GM12878 (cell line): ENCODE data around the gene SYNCRIP. TPM values are rescaled to one million over a fixed set of nuclear protein-coding genes. Genes with fewer than 3 reads are reported as not detected.

ENCODE experiments used
- ATAC-seq: fragments of 200-7000 bp; cut with Tn5 transposase; 3 replicates; pipeline ENCODE4 v1.9.1; 2020; ENCODE audit warnings: mild to moderate bottlenecking, moderate library complexity
- BruUV-seq: library from RNA; stranded (reverse); fragments of 400-500 nt; replicated peaks from 2 replicates; lab custom pipeline; 2021; lab: Mats Ljungman, UMichigan
- CTCF ChIA-PET: fragments of 300-600 bp; sonication (Branson Sonifier 250); formaldehyde crosslinking; extraction: SDS; loops from one replicate; lab custom pipeline; 2021; ENCODE audit warnings: inconsistent platforms; lab: Yijun Ruan, JAX
- POLR2A ChIA-PET: fragments of 350-600 bp; formaldehyde crosslinking; extraction: SDS; loops from one replicate; lab custom pipeline; 2021; ENCODE audit warnings: inconsistent platforms; lab: Charles Lee
- RAD21 ChIA-PET: fragments of 300-600 bp; sonication (Branson Sonifier 250); formaldehyde crosslinking; loops from one replicate; lab custom pipeline; 2023; ENCODE audit warnings: antibody characterized with exemption; ENCODE audit not compliant: unreplicated experiment; lab: Charles Lee
- SMC1A ChIA-PET: fragments of 300-600 bp; sonication (Branson Sonifier 250); formaldehyde crosslinking; loops from one replicate; lab custom pipeline; 2023; ENCODE audit not compliant: unreplicated experiment, uncharacterized antibody; lab: Charles Lee
- DNase-seq: peaks from one replicate; pipeline ENCODE4 v3.0.0-alpha.2; 2011; ENCODE audit warnings: low read depth, low spot score
- FAIRE-seq: peaks from 3 replicates; lab custom pipeline; 2011; peaks lifted over from hg19 to GRCh38; lab: Jason Lieb, UNC
- H2AFZ ChIP-seq: 2 replicates; pipeline ENCODE4 v1.6.0; 2011; ENCODE audit warnings: low read depth, low read length, control low read depth; ENCODE audit not compliant: control insufficient read depth
- H3K27ac ChIP-seq: 2 replicates; pipeline ENCODE4 v1.5.1; 2011; ENCODE audit warnings: control low read depth; ENCODE audit not compliant: control insufficient read depth, insufficient read depth
- H3K27me3 ChIP-seq, 2 experiments: replicated peaks in 1 of 2; 2 replicates each; pipeline versions ENCODE4 v1.6.0 to v1.6.1; 2011; ENCODE audit warnings: low read length in 1 of 2; ENCODE audit not compliant: control insufficient read depth in 2 of 2, insufficient read depth in 2 of 2
- H3K36me3 ChIP-seq, 2 experiments: 2 replicates each; pipeline ENCODE4 v1.5.1; 2011; ENCODE audit warnings: low read length in 1 of 2; ENCODE audit not compliant: control insufficient read depth in 2 of 2, insufficient read depth in 2 of 2
- H3K4me1 ChIP-seq: 2 replicates; pipeline ENCODE4 v1.6.1; 2011; ENCODE audit warnings: mild to moderate bottlenecking, low read length, moderate library complexity, mixed read lengths; ENCODE audit not compliant: control insufficient read depth, insufficient read depth
- H3K4me2 ChIP-seq: 2 replicates; pipeline ENCODE4 v1.6.0; 2011; ENCODE audit warnings: control low read depth; ENCODE audit not compliant: control insufficient read depth, insufficient read depth
- H3K4me3 ChIP-seq: fragments of 200-600 bp; sonication (generic); 2 replicates; pipeline ENCODE4 v1.5.1; 2016
- H3K79me2 ChIP-seq: 2 replicates; pipeline ENCODE4 v1.6.0; 2011; ENCODE audit warnings: low read length; ENCODE audit not compliant: control insufficient read depth, insufficient read depth
- H3K9ac ChIP-seq: 2 replicates; pipeline ENCODE4 v1.8.0; 2011; ENCODE audit warnings: low read length, control low read depth, mixed read lengths; ENCODE audit not compliant: control insufficient read depth, insufficient read depth
- H3K9me3 ChIP-seq: replicated peaks from 3 replicates; pipeline ENCODE4 v1.5.1; 2011; ENCODE audit warnings: mild to moderate bottlenecking, low read length; ENCODE audit not compliant: control insufficient read depth, insufficient read depth
- H4K20me1 ChIP-seq: 2 replicates; pipeline ENCODE4 v1.6.0; 2011; ENCODE audit not compliant: control insufficient read depth, insufficient read depth
- BCL3 ChIP-seq: IDR thresholded peaks from 2 replicates; pipeline ENCODE4 v1.6.1; 2011; ENCODE audit warnings: borderline replicate concordance, low read depth, mild to moderate bottlenecking, moderate library complexity, low read length; ENCODE audit not compliant: insufficient read depth, poor library complexity, severe bottlenecking
- CBFB ChIP-seq: IDR thresholded peaks from 2 replicates; pipeline ENCODE4 v1.6.1; 2016; ENCODE audit warnings: antibody characterized with exemption, low read depth
- FOXK2 ChIP-seq: fragments of 450-650 bp; IDR thresholded peaks from 2 replicates; pipeline ENCODE4 v1.6.1; 2017; ENCODE audit warnings: mild to moderate bottlenecking, moderate library complexity
- POLR2AphosphoS5 ChIP-seq: IDR thresholded peaks from 2 replicates; pipeline ENCODE4 v1.6.1; 2011; ENCODE audit warnings: mild to moderate bottlenecking, low read length, inconsistent platforms
- SMAD5 ChIP-seq: IDR thresholded peaks from 2 replicates; pipeline ENCODE4 v1.6.1; 2016; ENCODE audit warnings: antibody characterized with exemption, low read depth
- ZBED1 ChIP-seq: IDR thresholded peaks from 2 replicates; pipeline ENCODE4 v1.6.1; 2016; ENCODE audit warnings: borderline replicate concordance
- WGBS: methylation state at CpG from one replicate; pipeline ENCODE4 v1.1.6; 2016; ENCODE audit warnings: low lambda C conversion rate; ENCODE audit not compliant: insufficient replicate concordance, insufficient coverage; ENCODE audit errors: missing lambda C conversion rate; 5-methylcytosine and 5-hydroxymethylcytosine counted together
- in situ Hi-C: fragments of 300-500 bp; cut with MboI; formaldehyde crosslinking; loops from 9 replicates; pipeline ENCODE4 v1.14.3; 2018; ENCODE audit warnings: mixed read lengths
- intact Hi-C: fragments of 100-400 bp; cut with micrococcal nuclease; formaldehyde crosslinking; loops from one replicate; pipeline ENCODE4 v1.14.2; 2022; ENCODE audit not compliant: unreplicated experiment
- polyA plus RNA-seq, 11 experiments: library from polyadenylated mRNA; depleted of rRNA in 4 of 11; unstranded in 6 of 11; stranded (reverse) in 5 of 11; fragments of >200 nt; fragmentation: Nextera tagmentation in 4 of 11; fragmentation: Illumina TruSeq in 1 of 11; extraction: Ambion mirVana in 4 of 11; extraction: Trizol in 1 of 11; gene quantifications; 1 replicate in 1 of 11; 2 replicates in 10 of 11; pipeline versions ENCODE4 v1.2.1 to v1.2.3, GENCODE V29; 2011 to 2016; ENCODE audit warnings: inconsistent platforms in 2 of 11, missing spikeins in 2 of 11, low read depth in 1 of 11
- total RNA-seq, 4 experiments: library from RNA; depleted of rRNA in 3 of 4; stranded (reverse); fragments of >200 nt in 3 of 4; fragmentation: Illumina TruSeq in 1 of 4; extraction: Trizol in 1 of 4; gene quantifications; 2 replicates each; pipeline versions ENCODE4 v1.2.1 to v1.2.3, GENCODE V29; 2013 to 2021

The SYNCRIP gene
- total and polyA plus RNA-seq, 10 of the 15 experiments (the other 5 are each of a cell fraction or from before 2014, with no cell fraction given), result 28.4 to 255 (median 131) TPM

- FAIRE-seq (no peak), ATAC-seq (no peak), DNase-seq (no peak)
- Histone ChIP-seq H3K36me3 (peaks cover 0 to 18% of the 10 kb centered on the region in 2 experiments; a peak in 3 of 4 replicates), H3K9me3 (no peaks in the 10 kb centered on the region; the same call in 2 of the 3 replicates), H3K27ac (no peak overlapping the region), H3K4me2 (peak overlapping the region; percentile 32), H3K27me3 (no peaks in the 10 kb centered on the region), H3K4me3 (0 out of 2 replicates have a peak overlapping the region, but pooled peaks have one; percentile 10), H3K79me2 (peaks cover 55% of the 10 kb centered on the region), H3K4me1 (peaks cover 31% of the 10 kb centered on the region), H3K9ac (no peak overlapping the region), H2AFZ (no peak overlapping the region), H4K20me1 (no peaks in the 10 kb centered on the region)
- POLR2A ChIA-PET, result interaction anchor here (0.7 to 4.6 kb wide), 5 partner anchors 30 to 56 kb away, joined by 3 to 43 read pairs (median 4); partner anchors contain the start of gene SYNCRIP
- 94% methylated on average over 3 of the region's 4 CpGs for WGBS
- CTCF ChIA-PET, result no interaction called here
- TF ChIP-seq CBFB (0 out of 2 replicates have a peak, but pooled peaks have one; percentile 18), ZBED1 (peak; percentile 24; the same call in 1 of the 2 replicates), FOXK2 (no peak), BCL3 (peak; percentile 2), SMAD5 (0 out of 2 replicates have a peak, but pooled peaks have one; percentile 26), POLR2AphosphoS5 (peak; percentile 45; the same call in 1 of the 2 replicates)
- RAD21 ChIA-PET, result no interaction called here
- intact Hi-C loops, result loop anchor here (10.0 kb wide), 2 partner anchors 49 to 1481 kb away; partner anchors contain the start of gene ZNF292
- SMC1A ChIA-PET, result interaction anchor here (8.6 kb wide), 1 partner anchor 34 kb away, joined by 103 read pairs; no protein-coding TSS in a partner anchor
- in situ Hi-C loops, result loop anchor here (10.0 kb wide), 1 partner anchor 49 kb away; no protein-coding TSS in a partner anchor
- no TSS peak for BruUV-seq
Measured at GRCh38 chr6:85673198-85674139, 30.8 kb upstream of the SYNCRIP start.
